B cell (primary cell): ENCODE results near the gene ST6GAL1. TPM values are rescaled to one million over a fixed set of nuclear protein-coding genes. Genes with fewer than 3 reads are reported as not detected.

Experiments used
- ATAC-seq: fragments of 200-7000 bp; cut with Tn5 transposase; one replicate; pipeline ENCODE4 v1.10.0; 2021; ENCODE audit warnings: low read depth, mild to moderate bottlenecking, moderate number of reproducible peaks, moderate library complexity
- CTCF ChIA-PET: fragments of 350-600 bp; sonication (Branson Sonifier 250); formaldehyde crosslinking; loops from one replicate; lab custom pipeline; 2021; ENCODE audit warnings: antibody characterized with exemption, inconsistent platforms; lab: Charles Lee
- POLR2A ChIA-PET: fragments of 350-600 bp; sonication (Branson Sonifier 250); formaldehyde crosslinking; loops from one replicate; lab custom pipeline; 2021; ENCODE audit warnings: antibody characterized with exemption; lab: Charles Lee
- DNase-seq: peaks from one replicate; pipeline ENCODE4 v3.0.0; 2013
- H2AFZ ChIP-seq: 2 replicates; pipeline ENCODE4 v1.6.1; 2012; ENCODE audit warnings: mild to moderate bottlenecking, low read depth, low read length; ENCODE audit not compliant: insufficient read depth, poor library complexity, severe bottlenecking
- H3K27ac ChIP-seq, 2 donors: 1 replicate in 1 of 2; 2 replicates in 1 of 2; pipeline ENCODE4 v1.5.1; 2012 to 2013; ENCODE audit warnings: low read length in 2 of 2, mild to moderate bottlenecking in 2 of 2, moderate library complexity in 1 of 2
- H3K27me3 ChIP-seq, 4 experiments: fragments of 200-600 bp in 1 of 4; sonication (generic) in 1 of 4; replicated peaks in 1 of 4; 1 replicate in 2 of 4; 2 replicates in 2 of 4; pipeline versions ENCODE4 v1.6.1 to v1.7.0; 2013 to 2016; ENCODE audit warnings: low read length in 3 of 4, mild to moderate bottlenecking in 2 of 4, mixed read lengths in 1 of 4, moderate library complexity in 1 of 4; ENCODE audit not compliant: insufficient read depth in 4 of 4, control insufficient read depth in 3 of 4; ENCODE audit errors: control extremely low read depth in 1 of 4
- H3K36me3 ChIP-seq, 2 experiments: replicated peaks in 1 of 2; 1 replicate in 1 of 2; 2 replicates in 1 of 2; pipeline versions ENCODE4 v1.6.1 to v1.7.1; 2013; ENCODE audit warnings: low read length in 1 of 2; ENCODE audit not compliant: insufficient read depth in 2 of 2, control insufficient read depth in 1 of 2; ENCODE audit errors: control extremely low read depth in 1 of 2, extremely low read depth in 1 of 2
- H3K4me1 ChIP-seq, 2 donors: fragments of 200-600 bp in 1 of 2; sonication (generic) in 1 of 2; 1 replicate in 1 of 2; 2 replicates in 1 of 2; pipeline versions ENCODE4 v1.5.1 to v1.6.1; 2013 to 2017; ENCODE audit warnings: low read length in 2 of 2; ENCODE audit not compliant: control insufficient read depth in 2 of 2, insufficient read depth in 2 of 2
- H3K4me2 ChIP-seq: replicated peaks from 2 replicates; pipeline ENCODE3; 2012; ENCODE audit warnings: mild to moderate bottlenecking, low read depth, low read length; ENCODE audit not compliant: poor library complexity, severe bottlenecking
- H3K4me3 ChIP-seq, 5 experiments: fragments of 200-600 bp in 1 of 5; sonication (generic) in 1 of 5; 1 replicate in 3 of 5; 2 replicates in 2 of 5; pipeline versions ENCODE4 v1.5.1 to v1.7.0; 2011 to 2016; ENCODE audit warnings: low read length in 4 of 5, mild to moderate bottlenecking in 4 of 5, low read depth in 2 of 5, control low read depth in 1 of 5, moderate library complexity in 1 of 5; ENCODE audit not compliant: insufficient read depth in 1 of 5; ENCODE audit errors: control extremely low read depth in 1 of 5, extremely low read depth in 1 of 5
- H3K79me2 ChIP-seq: fragments of 200-600 bp; sonication (generic); one replicate; pipeline ENCODE4 v1.6.0; 2016; ENCODE audit warnings: low read length; ENCODE audit not compliant: control insufficient read depth, insufficient read depth
- H3K9ac ChIP-seq: fragments of 200-600 bp; sonication (generic); 2 replicates; pipeline ENCODE4 v1.6.1; 2017; ENCODE audit warnings: mild to moderate bottlenecking, low read length, moderate library complexity
- H3K9me3 ChIP-seq, 3 donors: one replicate each; pipeline versions ENCODE4 v1.6.1 to v1.7.1; 2013; ENCODE audit warnings: low read length in 2 of 3; ENCODE audit not compliant: control insufficient read depth in 2 of 3, insufficient read depth in 1 of 3; ENCODE audit errors: control extremely low read depth in 1 of 3
- H4K20me1 ChIP-seq: 2 replicates; pipeline ENCODE4 v1.6.0; 2012; ENCODE audit warnings: mild to moderate bottlenecking, low read length; ENCODE audit not compliant: insufficient read depth, control insufficient read depth, poor library complexity, severe bottlenecking
- H3K27ac Mint-ChIP-seq: one replicate; pipeline ENCODE4 v1.8.0; 2021; ENCODE audit warnings: mixed read lengths
- H3K27me3 Mint-ChIP-seq: one replicate; pipeline ENCODE4 v1.8.0; 2021; ENCODE audit warnings: mixed read lengths
- H3K4me1 Mint-ChIP-seq: one replicate; pipeline ENCODE4 v1.8.0; 2021; ENCODE audit warnings: mixed read lengths
- H3K4me3 Mint-ChIP-seq: one replicate; pipeline ENCODE4 v1.8.0; 2021; ENCODE audit warnings: mixed read lengths
- H3K9me3 Mint-ChIP-seq: one replicate; pipeline ENCODE4 v1.8.0; 2022; ENCODE audit warnings: mixed read lengths; ENCODE audit not compliant: insufficient read depth
- EZH2 ChIP-seq: IDR thresholded peaks from 2 replicates; pipeline ENCODE4 v1.6.1; 2012; ENCODE audit warnings: borderline replicate concordance, low read depth, mild to moderate bottlenecking, moderate library complexity, low read length; ENCODE audit not compliant: insufficient read depth, poor library complexity, severe bottlenecking
- WGBS: methylation state at CpG from one replicate; pipeline ENCODE4 v1.1.5; 2013; ENCODE audit warnings: missing lambda C conversion rate; ENCODE audit not compliant: insufficient coverage; 5-methylcytosine and 5-hydroxymethylcytosine counted together
- intact Hi-C: fragments of 100-400 bp; cut with micrococcal nuclease; formaldehyde crosslinking; loops from one replicate; pipeline ENCODE4 v1.10.0; 2022
- polyA plus RNA-seq: library from polyadenylated mRNA; depleted of rRNA; stranded (reverse); fragments of >200 nt; gene quantifications from 2 replicates; pipeline ENCODE4 v1.2.3, GENCODE V29; 2012
- total RNA-seq, 2 donors: library from RNA; stranded (reverse); fragments of 120-200 nt in 1 of 2; gene quantifications; 1 replicate in 1 of 2; 2 replicates in 1 of 2; pipeline versions ENCODE4 v1.2.3 to v1.2.4, GENCODE V29; 2013 to 2022
- TF ChIP-seq, protein P1 (sequence below): fragments of 200-600 bp; IDR thresholded peaks from one replicate; pipeline ENCODE4 v1.8.0; 2022; ENCODE audit warnings: antibody characterized with exemption, mild to moderate bottlenecking

ST6GAL1 gene
- total and polyA plus RNA-seq, 2 donors (not counting 1 experiment from before 2014, with no cell fraction given), result 174 to 563 TPM

DNA sequence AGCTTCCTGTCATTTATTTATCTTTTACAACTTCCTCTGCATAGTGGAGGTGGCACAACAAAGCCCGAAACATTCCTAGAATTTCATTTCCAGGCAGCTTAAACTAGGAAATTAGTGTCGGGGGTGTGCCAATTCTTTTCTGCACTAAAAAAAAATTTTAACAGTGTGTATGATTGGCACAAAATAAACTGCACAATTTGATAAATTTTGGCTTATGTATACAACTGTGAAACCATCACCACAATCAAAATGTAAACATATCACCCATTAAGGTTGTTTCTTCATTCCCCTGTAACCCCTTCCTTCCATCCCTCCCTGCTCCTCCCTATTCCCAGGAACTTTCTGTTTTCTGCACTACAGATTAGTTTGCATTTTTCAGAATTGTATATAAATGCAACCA, 154.3 kb downstream of the ST6GAL1 start:
- Mint-ChIP-seq H3K27me3 (no peaks in the 10 kb centered on the region), H3K4me1 (peaks cover 11% of the 10 kb centered on the region), H3K9me3 (peaks cover 9% of the 10 kb centered on the region), H3K27ac (no peak overlapping the region), H3K4me3 (no peak overlapping the region)
- no peak overlapping the region for H2AFZ ChIP-seq
- ChIA-PET CTCF (interaction anchor here (2.3 to 2.8 kb wide), 2 partner anchors 28 to 235 kb away, joined by 8 to 14 read pairs; no protein-coding TSS in a partner anchor), POLR2A (no interaction called here)
- TF ChIP-seq, protein P1, sequence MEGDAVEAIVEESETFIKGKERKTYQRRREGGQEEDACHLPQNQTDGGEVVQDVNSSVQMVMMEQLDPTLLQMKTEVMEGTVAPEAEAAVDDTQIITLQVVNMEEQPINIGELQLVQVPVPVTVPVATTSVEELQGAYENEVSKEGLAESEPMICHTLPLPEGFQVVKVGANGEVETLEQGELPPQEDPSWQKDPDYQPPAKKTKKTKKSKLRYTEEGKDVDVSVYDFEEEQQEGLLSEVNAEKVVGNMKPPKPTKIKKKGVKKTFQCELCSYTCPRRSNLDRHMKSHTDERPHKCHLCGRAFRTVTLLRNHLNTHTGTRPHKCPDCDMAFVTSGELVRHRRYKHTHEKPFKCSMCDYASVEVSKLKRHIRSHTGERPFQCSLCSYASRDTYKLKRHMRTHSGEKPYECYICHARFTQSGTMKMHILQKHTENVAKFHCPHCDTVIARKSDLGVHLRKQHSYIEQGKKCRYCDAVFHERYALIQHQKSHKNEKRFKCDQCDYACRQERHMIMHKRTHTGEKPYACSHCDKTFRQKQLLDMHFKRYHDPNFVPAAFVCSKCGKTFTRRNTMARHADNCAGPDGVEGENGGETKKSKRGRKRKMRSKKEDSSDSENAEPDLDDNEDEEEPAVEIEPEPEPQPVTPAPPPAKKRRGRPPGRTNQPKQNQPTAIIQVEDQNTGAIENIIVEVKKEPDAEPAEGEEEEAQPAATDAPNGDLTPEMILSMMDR, result no peak
- no peak for TF ChIP-seq EZH2
- H3K27me3 ChIP-seq, result no peaks in the 10 kb centered on the region
- H3K9ac ChIP-seq, result no peak overlapping the region
- H3K4me3 ChIP-seq, result no peak overlapping the region
- no peak for ATAC-seq
- H3K79me2 ChIP-seq, result no peaks in the 10 kb centered on the region
- intact Hi-C loops, result no loop called here
- no CpG with 5 or more reads among the region's 2 CpGs for WGBS
- DNase-seq, result no peak
- peaks cover 2% of the 10 kb centered on the region for H4K20me1 ChIP-seq
- peaks cover 0 to 3% of the 10 kb centered on the region in 2 donors for H3K4me1 ChIP-seq
- H3K36me3 ChIP-seq, result no peaks in the 10 kb centered on the region
- no peak overlapping the region for H3K4me2 ChIP-seq
- H3K9me3 ChIP-seq, result peaks cover 9 to 24% (median 13%) of the 10 kb centered on the region in 3 donors
- H3K27ac ChIP-seq, result no peak overlapping the region

- Mint-ChIP-seq H3K4me1 (peaks cover 12% of the 10 kb centered on the region), H3K27ac (no peak overlapping the region), H3K27me3 (no peaks in the 10 kb centered on the region), H3K9me3 (peaks cover 11% of the 10 kb centered on the region), H3K4me3 (no peak overlapping the region)
- TF ChIP-seq EZH2, result no peak
- TF ChIP-seq, protein P1, result no peak
- Histone ChIP-seq H3K9ac (no peak overlapping the region), H3K79me2 (no peaks in the 10 kb centered on the region), H3K36me3 (no peaks in the 10 kb centered on the region), H4K20me1 (no peaks in the 10 kb centered on the region), H3K27me3 (no peaks in the 10 kb centered on the region), H3K4me3 (no peak overlapping the region), H3K27ac (no peak overlapping the region), H3K4me2 (no peak overlapping the region), H3K9me3 (peaks cover 9 to 27% (median 14%) of the 10 kb centered on the region in 3 donors), H3K4me1 (peaks cover 0 to 3% of the 10 kb centered on the region in 2 donors), H2AFZ (no peak overlapping the region)
- ATAC-seq, result no peak
- POLR2A ChIA-PET, result interaction anchor here (0.6 to 0.7 kb wide), 2 partner anchors 8 to 59 kb away, joined by 5 read pairs; no protein-coding TSS in a partner anchor
- DNase-seq, result no peak
- CTCF ChIA-PET, result interaction anchor here (2.3 to 2.8 kb wide), 2 partner anchors 28 to 235 kb away, joined by 8 to 14 read pairs; no protein-coding TSS in a partner anchor
- WGBS, result 100% methylated on average over 1 of the region's 5 CpGs
- intact Hi-C loops, result no loop called here
These were observed 154.8 kb downstream of the ST6GAL1 start for GRCh38 chr3:187085021-187085666.
